Suprapubic skin (tissue), 4 donors: ENCODE results near the gene CDA. TPM values are rescaled to one million over a fixed set of nuclear protein-coding genes. Genes with fewer than 3 reads are reported as not detected.

Experiments
- DNase-seq, 2 donors: peaks; one replicate each; pipeline ENCODE4 v3.0.0-alpha.2; 2019; ENCODE audit warnings: low spot score in 2 of 2
- H3K27ac ChIP-seq: fragments of 200-600 bp; sonication (generic); one replicate; pipeline ENCODE4 v1.5.1; 2019
- H3K27me3 ChIP-seq: fragments of 200-600 bp; sonication (generic); one replicate; pipeline ENCODE4 v1.5.1; 2019
- H3K36me3 ChIP-seq: fragments of 200-600 bp; sonication (generic); one replicate; pipeline ENCODE4 v1.5.1; 2019
- H3K4me1 ChIP-seq: fragments of 200-600 bp; sonication (generic); one replicate; pipeline ENCODE4 v1.5.1; 2019
- H3K4me3 ChIP-seq: fragments of 200-600 bp; sonication (generic); one replicate; pipeline ENCODE4 v1.5.1; 2019; ENCODE audit warnings: mild to moderate bottlenecking
- H3K9me3 ChIP-seq: fragments of 200-600 bp; sonication (generic); one replicate; pipeline ENCODE4 v1.5.1; 2019
- EP300 ChIP-seq: sonication (generic); formaldehyde crosslinking; IDR thresholded peaks from one replicate; pipeline ENCODE4 v1.6.1; 2017; ENCODE audit warnings: antibody characterized with exemption
- POLR2A ChIP-seq, 2 donors: fragments of 450-650 bp; IDR thresholded peaks; one replicate each; pipeline ENCODE4 v1.6.1; 2017; ENCODE audit warnings: antibody characterized with exemption in 2 of 2, mild to moderate bottlenecking in 2 of 2, moderate library complexity in 2 of 2
- POLR2AphosphoS5 ChIP-seq, 3 donors: sonication (generic); formaldehyde crosslinking; IDR thresholded peaks; one replicate each; pipeline ENCODE4 v1.6.1; 2017; ENCODE audit warnings: antibody characterized with exemption in 3 of 3
- WGBS: methylation state at CpG from one replicate; pipeline ENCODE4 v1.1.5; 2018; 5-methylcytosine and 5-hydroxymethylcytosine counted together
- total RNA-seq, 4 donors: library from RNA; depleted of rRNA; stranded (reverse); fragments of >200 nt; gene quantifications; one replicate each; pipeline ENCODE4 v1.1.0, GENCODE V29; 2016
- TF ChIP-seq, protein P1 (sequence below), 2 donors: fragments of 200-600 bp in 1 of 2; fragments of 450-650 bp in 1 of 2; sonication (generic) in 1 of 2; IDR thresholded peaks; one replicate each; pipeline ENCODE4 v1.5.1; 2016 to 2019; ENCODE audit warnings: antibody characterized with exemption in 2 of 2, mild to moderate bottlenecking in 1 of 2, moderate library complexity in 1 of 2

CDA gene
- total RNA-seq, 4 donors from 2014 or later: 13.1 to 24.2 (median 15.7) TPM

DNA sequence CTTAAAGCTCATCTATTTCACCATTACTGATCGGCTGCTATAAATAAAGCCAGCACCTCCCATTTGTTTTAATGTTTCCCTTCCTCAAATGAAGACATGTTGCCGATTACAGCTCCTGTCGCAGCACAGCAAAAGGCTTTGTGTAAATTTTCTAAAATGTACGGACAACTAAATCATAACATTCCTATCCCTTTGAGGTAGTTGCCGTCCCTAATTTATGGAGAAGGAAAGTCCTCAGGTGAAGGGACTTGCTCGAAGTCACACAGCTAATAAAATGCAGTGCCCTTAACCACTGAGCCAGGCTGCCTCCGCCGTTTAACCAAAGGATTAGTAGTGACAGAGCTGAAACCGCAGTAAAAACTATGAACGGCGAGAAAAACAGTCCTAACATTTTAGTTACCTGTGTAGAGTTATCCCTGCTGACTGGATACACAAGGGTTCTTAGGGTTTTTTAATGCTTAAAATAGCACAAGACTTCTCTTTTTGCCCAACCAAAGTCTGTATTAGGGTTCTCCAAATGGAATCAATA lies 45.2 kb downstream of the CDA start:
- peak overlapping the region; percentile 95 for H3K27ac ChIP-seq
- H3K4me3 ChIP-seq: peak overlapping the region; percentile 91
- H3K4me1 ChIP-seq: peaks cover 14% of the 10 kb centered on the region
- H3K9me3 ChIP-seq: no peaks in the 10 kb centered on the region
- no peaks in the 10 kb centered on the region for H3K27me3 ChIP-seq
- H3K36me3 ChIP-seq: peaks cover 20% of the 10 kb centered on the region
- no peak for DNase-seq
- 2% methylated on average over 11 of the region's 11 CpGs for WGBS
- TF ChIP-seq POLR2AphosphoS5 (IDR thresholded peaks at IDR 0.05): no peak
- no peak for TF ChIP-seq EP300
- TF ChIP-seq, protein P1, sequence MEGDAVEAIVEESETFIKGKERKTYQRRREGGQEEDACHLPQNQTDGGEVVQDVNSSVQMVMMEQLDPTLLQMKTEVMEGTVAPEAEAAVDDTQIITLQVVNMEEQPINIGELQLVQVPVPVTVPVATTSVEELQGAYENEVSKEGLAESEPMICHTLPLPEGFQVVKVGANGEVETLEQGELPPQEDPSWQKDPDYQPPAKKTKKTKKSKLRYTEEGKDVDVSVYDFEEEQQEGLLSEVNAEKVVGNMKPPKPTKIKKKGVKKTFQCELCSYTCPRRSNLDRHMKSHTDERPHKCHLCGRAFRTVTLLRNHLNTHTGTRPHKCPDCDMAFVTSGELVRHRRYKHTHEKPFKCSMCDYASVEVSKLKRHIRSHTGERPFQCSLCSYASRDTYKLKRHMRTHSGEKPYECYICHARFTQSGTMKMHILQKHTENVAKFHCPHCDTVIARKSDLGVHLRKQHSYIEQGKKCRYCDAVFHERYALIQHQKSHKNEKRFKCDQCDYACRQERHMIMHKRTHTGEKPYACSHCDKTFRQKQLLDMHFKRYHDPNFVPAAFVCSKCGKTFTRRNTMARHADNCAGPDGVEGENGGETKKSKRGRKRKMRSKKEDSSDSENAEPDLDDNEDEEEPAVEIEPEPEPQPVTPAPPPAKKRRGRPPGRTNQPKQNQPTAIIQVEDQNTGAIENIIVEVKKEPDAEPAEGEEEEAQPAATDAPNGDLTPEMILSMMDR (IDR thresholded peaks at IDR 0.05): no peak
- TF ChIP-seq POLR2A (IDR thresholded peaks at IDR 0.05): no peak

DNA sequence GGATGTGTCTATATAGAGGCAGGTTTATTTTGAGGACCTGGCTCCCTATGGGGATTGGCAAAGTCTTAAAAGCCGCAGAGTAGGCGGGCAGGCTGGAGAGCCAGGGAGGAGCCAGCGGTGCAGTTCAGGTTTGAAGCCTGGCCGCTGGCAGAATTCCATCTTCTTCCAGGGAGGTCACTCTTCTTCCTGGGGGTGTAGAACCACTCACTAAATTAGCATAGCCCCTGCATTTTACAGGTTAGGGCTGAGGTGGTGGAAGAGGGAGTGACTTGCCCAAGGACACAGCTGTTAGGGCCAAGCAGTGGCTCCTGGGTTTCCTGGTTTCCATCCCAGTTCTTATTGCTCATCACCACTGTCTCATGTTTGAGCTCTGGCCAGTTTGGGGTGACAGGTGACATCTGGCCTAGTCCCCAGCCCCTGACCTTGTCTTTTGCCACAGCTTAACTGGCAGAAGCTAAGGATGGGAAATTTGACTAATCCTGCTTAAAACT lies 45.7 kb downstream of the CDA start:
- DNase-seq: peak in 1 of 2 donors; percentile 72
- peak overlapping the region; percentile 95 for H3K27ac ChIP-seq
- 5% methylated on average over 4 of the region's 4 CpGs for WGBS
- H3K27me3 ChIP-seq: no peaks in the 10 kb centered on the region
- H3K36me3 ChIP-seq: peaks cover 25% of the 10 kb centered on the region
- peaks cover 14% of the 10 kb centered on the region for H3K4me1 ChIP-seq
- TF ChIP-seq POLR2A (IDR thresholded peaks at IDR 0.05) (no peak), POLR2AphosphoS5 (IDR thresholded peaks at IDR 0.05) (no peak), EP300 (no peak)
- TF ChIP-seq, protein P1 (IDR thresholded peaks at IDR 0.05): no peak
- H3K9me3 ChIP-seq: no peaks in the 10 kb centered on the region
- H3K4me3 ChIP-seq: peak overlapping the region; percentile 91

DNA sequence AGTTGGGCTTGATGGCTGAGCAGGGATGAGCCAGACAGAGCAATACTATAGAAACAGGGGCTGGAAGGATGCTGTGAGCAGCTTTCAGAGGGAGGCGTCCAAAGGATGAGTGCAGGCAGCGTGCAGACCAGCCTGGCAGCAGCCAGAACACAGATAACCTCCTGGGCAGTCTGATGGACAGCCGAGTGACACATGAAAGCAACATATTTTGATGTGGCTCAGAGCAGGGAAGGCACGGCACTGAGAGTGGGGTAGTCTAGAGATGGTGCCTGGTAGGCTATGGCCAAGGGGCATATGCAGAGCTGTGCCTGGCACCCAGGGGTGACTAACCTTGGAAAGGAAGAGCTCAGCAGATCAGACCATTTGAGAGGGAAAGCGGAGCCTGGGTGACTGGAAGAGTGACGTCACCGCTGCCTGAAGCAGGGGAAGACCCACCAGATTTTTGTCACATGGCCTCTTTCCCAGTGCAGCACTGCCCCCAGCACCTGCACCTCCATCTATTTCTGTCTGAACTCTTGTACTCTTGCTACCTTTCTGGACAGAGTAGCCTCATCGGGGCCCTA lies 48.0 kb downstream of the CDA start:
- H3K36me3 ChIP-seq: peaks cover 43% of the 10 kb centered on the region
- H3K4me3 ChIP-seq: no peak overlapping the region
- 93% methylated on average over 8 of the region's 8 CpGs for WGBS

DNA sequence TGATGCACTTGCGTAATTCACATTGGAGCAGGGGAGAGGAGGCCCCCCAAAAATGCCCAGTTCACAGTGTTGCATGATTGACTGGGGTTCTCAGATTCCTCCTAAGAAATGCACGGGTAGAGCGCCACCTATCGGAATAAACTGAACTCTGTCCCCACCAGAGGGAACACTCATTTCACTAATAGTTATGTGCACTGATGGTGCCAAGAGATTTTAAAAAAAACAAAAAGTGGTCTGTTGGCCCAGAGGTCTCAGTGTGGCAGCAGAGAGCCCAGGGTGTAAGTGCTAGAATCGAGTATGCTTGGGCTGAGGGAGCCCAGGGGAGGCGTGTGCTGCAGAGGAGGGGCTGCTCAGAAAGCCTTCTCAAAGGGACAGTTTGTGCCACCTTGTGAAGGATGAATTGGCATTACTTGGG lies 51.3 kb downstream of the CDA start:
- Histone ChIP-seq H3K9me3 (no peaks in the 10 kb centered on the region), H3K27me3 (no peaks in the 10 kb centered on the region), H3K36me3 (peaks cover 76% of the 10 kb centered on the region), H3K4me1 (peaks cover 2% of the 10 kb centered on the region), H3K27ac (no peak overlapping the region), H3K4me3 (no peak overlapping the region)
- no peak for DNase-seq
- no peak for TF ChIP-seq EP300
- no peak for TF ChIP-seq POLR2A (IDR thresholded peaks at IDR 0.05)
- TF ChIP-seq, protein P1 (IDR thresholded peaks at IDR 0.05): peak; percentile 68 to 74
- 31% methylated on average over 6 of the region's 6 CpGs for WGBS

More for the DNA sequence above, 48.0 kb downstream of the CDA start:
- no peak for DNase-seq
- Histone ChIP-seq H3K27me3 (no peaks in the 10 kb centered on the region), H3K27ac (no peak overlapping the region), H3K9me3 (no peaks in the 10 kb centered on the region), H3K4me1 (peaks cover 14% of the 10 kb centered on the region)
- TF ChIP-seq, protein P1 (IDR thresholded peaks at IDR 0.05): no peak
- TF ChIP-seq POLR2AphosphoS5 (IDR thresholded peaks at IDR 0.05) (no peak), POLR2A (IDR thresholded peaks at IDR 0.05) (no peak), EP300 (no peak)

DNA sequence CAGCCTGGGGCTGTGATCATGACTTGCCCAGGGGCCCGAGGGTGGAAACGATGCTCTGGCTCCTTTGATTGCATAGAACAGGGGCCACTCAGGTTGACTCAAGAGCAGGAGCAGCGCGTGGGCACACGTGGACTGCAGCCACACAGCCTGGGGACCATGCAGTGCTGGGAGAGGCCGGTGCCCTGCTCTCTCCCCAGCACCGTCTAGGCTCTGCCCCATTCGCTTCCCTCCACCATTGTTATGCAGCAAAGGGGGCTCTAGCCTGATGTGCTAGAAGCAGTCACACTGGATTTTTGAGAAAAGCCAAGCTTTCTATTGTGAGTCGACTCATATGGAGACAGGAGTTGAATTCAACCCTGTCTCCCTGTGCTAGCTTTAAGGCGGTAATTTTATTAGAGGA lies 53.1 kb downstream of the CDA start:
- Histone ChIP-seq H3K4me1 (no peaks in the 10 kb centered on the region), H3K27me3 (no peaks in the 10 kb centered on the region), H3K4me3 (no peak overlapping the region), H3K27ac (no peak overlapping the region), H3K36me3 (peaks cover 86% of the 10 kb centered on the region), H3K9me3 (no peaks in the 10 kb centered on the region)
- WGBS: 84% methylated on average over 10 of the region's 10 CpGs
- TF ChIP-seq POLR2AphosphoS5 (IDR thresholded peaks at IDR 0.05) (no peak), EP300 (no peak), POLR2A (IDR thresholded peaks at IDR 0.05) (no peak)
- TF ChIP-seq, protein P1 (IDR thresholded peaks at IDR 0.05): no peak
- DNase-seq: no peak
